HFF-Myc (cell line): ENCODE results near the gene LPO.

Source experiments
- DNase-seq: peaks from one replicate; pipeline ENCODE4 v3.0.0-alpha.2; 2011; ENCODE audit warnings: low read depth; ENCODE audit errors: extremely low read depth
- H3K4me3 ChIP-seq: replicated peaks from 2 replicates; pipeline ENCODE4 v1.5.1; 2011; ENCODE audit warnings: low read depth, mild to moderate bottlenecking, control low read depth, low read length
- TF ChIP-seq, protein P1 (sequence below): IDR thresholded peaks from 2 replicates; pipeline ENCODE4 v1.5.1; 2012; ENCODE audit warnings: mild to moderate bottlenecking, low read depth, low read length, control low read depth; ENCODE audit errors: missing control alignments

Gene LPO

GRCh38 chr17:58275417-58275816 lies 37.0 kb downstream of the LPO start:
- no peak for DNase-seq
- no peak overlapping the region for H3K4me3 ChIP-seq
- TF ChIP-seq, protein P1, sequence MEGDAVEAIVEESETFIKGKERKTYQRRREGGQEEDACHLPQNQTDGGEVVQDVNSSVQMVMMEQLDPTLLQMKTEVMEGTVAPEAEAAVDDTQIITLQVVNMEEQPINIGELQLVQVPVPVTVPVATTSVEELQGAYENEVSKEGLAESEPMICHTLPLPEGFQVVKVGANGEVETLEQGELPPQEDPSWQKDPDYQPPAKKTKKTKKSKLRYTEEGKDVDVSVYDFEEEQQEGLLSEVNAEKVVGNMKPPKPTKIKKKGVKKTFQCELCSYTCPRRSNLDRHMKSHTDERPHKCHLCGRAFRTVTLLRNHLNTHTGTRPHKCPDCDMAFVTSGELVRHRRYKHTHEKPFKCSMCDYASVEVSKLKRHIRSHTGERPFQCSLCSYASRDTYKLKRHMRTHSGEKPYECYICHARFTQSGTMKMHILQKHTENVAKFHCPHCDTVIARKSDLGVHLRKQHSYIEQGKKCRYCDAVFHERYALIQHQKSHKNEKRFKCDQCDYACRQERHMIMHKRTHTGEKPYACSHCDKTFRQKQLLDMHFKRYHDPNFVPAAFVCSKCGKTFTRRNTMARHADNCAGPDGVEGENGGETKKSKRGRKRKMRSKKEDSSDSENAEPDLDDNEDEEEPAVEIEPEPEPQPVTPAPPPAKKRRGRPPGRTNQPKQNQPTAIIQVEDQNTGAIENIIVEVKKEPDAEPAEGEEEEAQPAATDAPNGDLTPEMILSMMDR: no peak

DNA sequence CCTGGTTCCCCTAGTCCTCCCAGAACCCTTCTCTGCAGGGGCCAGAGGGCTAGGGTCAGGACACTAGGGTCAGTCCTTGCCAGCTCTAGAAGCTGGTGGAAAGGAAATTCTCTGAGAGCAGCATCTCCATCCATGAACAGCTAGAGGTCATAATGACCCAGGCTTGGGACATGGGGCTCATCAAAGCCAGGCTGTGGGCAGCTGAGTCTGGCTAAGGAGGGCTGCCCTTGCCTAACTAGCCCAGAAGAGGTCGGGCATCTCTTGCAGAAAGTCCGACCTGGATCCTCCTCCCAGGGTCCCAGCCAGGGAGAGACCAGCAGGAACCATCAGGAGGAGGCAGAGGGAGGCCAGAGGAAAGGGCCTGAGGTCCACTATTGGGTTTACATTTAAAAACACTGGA lies 38.0 kb downstream of the LPO start:
- no peak overlapping the region for H3K4me3 ChIP-seq
- DNase-seq: no peak
- TF ChIP-seq, protein P1: no peak

DNA sequence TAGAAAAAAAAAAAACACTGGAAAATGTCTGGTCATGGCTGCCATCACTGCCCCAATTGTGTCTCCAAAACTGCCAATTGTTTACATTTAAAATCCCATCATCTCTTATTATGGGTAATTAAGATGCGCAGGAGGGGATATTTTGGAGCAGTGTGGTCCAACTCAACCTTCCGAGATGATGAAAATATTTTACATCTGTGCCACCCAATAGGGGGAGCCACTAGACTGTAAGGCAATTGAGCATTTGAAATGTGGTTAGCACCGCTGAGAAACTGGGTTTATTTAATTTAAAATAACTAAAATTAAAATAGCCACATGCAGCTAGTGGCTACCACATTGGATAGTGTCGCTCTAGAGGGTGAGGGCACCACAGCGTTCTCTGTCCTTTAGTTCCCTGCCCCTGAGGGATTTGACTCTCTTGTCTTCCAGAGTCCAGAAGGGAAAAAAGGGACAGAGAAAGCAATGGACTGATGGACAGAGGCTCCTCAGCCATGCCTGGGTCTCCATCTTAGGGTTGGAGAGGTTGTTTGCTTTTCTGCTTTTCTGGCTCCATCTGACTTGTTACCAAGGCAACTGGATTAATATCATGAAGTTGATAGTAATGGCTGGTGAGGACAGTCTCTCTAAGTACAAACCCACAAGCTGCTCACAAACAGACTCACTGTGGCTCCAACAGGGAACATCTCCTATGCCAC lies 38.9 kb downstream of the LPO start:
- no peak for DNase-seq

DNA sequence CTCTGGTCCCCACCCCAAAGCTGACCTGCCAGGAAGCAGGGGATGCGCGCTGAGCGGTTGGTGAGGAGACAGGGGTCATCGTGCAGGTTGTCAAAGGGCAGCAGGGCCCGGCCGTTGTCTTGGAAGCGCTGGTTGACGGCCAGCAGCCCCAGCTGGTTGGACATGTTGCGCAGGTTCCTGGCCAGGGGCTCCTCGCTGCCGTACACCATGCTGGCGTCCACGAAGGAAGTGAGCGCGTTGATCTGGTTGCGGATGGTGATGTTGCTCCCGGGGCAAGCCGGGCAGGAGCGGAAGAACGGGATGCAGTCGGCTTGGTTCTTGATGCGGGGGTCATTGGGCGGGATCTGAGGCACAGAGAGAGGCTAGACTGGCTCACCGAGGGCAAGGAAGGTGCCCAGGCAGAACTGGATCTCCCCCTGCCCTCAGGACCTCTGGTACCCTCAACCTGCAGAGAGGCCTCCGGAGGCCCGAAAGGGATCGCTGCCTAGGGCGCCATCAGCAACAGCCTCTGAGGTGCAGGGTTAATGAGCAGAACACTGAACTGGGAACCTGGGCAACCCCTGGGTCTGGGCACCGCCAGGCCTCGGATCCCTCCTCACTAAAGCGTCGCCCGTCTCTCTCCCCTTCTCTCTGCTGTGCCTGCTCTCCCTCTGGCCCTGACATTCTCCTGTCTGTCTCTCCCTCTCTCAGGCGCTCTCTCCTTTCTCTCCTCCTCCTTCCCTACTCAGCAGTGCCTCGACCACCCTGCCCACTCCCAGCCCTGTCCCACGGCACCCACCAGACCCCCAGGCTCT lies 39.6 kb downstream of the LPO start:
- DNase-seq: no peak
- TF ChIP-seq, protein P1: no peak
- H3K4me3 ChIP-seq: no peak overlapping the region

More for the DNA sequence above, 38.9 kb downstream of the LPO start:
- TF ChIP-seq, protein P1: peak; percentile 39
- H3K4me3 ChIP-seq: no peak overlapping the region

GRCh38 chr17:58278661-58279015 lies 40.3 kb downstream of the LPO start:
- TF ChIP-seq, protein P1: no peak
- no peak overlapping the region for H3K4me3 ChIP-seq
- DNase-seq: no peak

DNA sequence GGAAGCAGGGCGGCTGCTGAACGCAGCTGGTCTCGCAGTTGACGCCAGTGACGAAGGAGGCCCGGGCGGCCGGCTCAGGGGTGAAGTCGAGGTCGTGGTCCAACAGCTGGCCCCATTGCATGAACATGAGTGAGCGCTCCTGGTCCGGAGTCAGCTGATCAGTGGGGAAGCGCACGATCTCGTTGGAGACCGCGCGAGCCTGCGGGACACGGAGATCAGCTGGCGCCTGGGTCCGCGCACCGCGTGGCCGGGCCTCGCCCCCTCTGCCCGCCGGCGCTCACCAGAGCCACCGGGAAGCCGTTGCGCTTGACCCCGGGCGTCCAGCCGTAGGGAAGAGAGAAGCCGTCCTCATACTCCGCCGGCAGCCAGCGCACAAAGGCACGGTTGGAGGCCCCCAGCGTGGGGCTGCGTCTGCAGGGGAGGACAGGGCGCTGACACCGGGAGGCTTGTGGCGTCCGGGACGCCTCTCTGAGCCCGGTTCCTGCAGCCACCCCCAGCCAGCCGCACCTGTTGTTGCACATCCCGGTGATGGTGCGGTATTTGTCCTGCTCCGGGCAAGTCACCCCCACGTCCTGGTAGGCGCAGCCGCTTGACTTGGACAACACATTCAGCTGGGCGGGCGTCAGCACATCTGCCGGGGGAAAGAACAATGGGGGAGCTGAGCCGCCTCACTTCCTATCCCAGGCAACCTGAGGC lies 40.8 kb downstream of the LPO start:
- DNase-seq: no peak
- no peak overlapping the region for H3K4me3 ChIP-seq
- TF ChIP-seq, protein P1: no peak
